ENCODE measurements around the gene KIAA1549. TPM values are rescaled to one million over a fixed set of nuclear protein-coding genes. Genes with fewer than 3 reads are reported as not detected.

The KIAA1549 gene
- total and polyA plus RNA-seq, 10 of the 15 experiments (the other 5 are each of a cell fraction or from before 2014, with no cell fraction given): 0.02 to 0.82 (median 0.22) TPM

- ATAC-seq (no peak), FAIRE-seq (no peak), DNase-seq (ENCODE audit: low read depth, low spot score) (no peak)
- Histone ChIP-seq H4K20me1 (ENCODE audit: control insufficient read depth, insufficient read depth) (no peaks in the 10 kb centered on the region), H3K27me3 (replicated peaks in 1 of 2; ENCODE audit: control insufficient read depth in 2 of 2, insufficient read depth in 2 of 2, low read length in 1 of 2) (no peaks in the 10 kb centered on the region), H3K79me2 (ENCODE audit: control insufficient read depth, insufficient read depth, low read length) (no peaks in the 10 kb centered on the region), H3K4me1 (ENCODE audit: control insufficient read depth, insufficient read depth, low read length) (no peaks in the 10 kb centered on the region), H3K4me3 (no peak overlapping the region), H3K9me3 (replicated peaks; ENCODE audit: control insufficient read depth, insufficient read depth, low read length) (no peaks in the 10 kb centered on the region; the same call in 2 of the 3 replicates), H3K4me2 (ENCODE audit: control insufficient read depth, insufficient read depth) (no peak overlapping the region), H3K9ac (ENCODE audit: control insufficient read depth, insufficient read depth, low read length) (no peak overlapping the region), H3K27ac (ENCODE audit: control insufficient read depth, insufficient read depth) (no peak overlapping the region), H2AFZ (ENCODE audit: control insufficient read depth, low read depth, low read length) (no peak overlapping the region), H3K36me3 (ENCODE audit: control insufficient read depth in 2 of 2, insufficient read depth in 2 of 2, low read length in 1 of 2) (no peaks in the 10 kb centered on the region)
- ChIA-PET CTCF (no interaction called here), RAD21 (ENCODE audit: unreplicated experiment) (no interaction called here), POLR2A (no interaction called here), SMC1A (ENCODE audit: uncharacterized antibody, unreplicated experiment) (no interaction called here)
- intact Hi-C loops (cut with micrococcal nuclease; ENCODE audit: unreplicated experiment): no loop called here
- TF ChIP-seq WRNIP1 (IDR thresholded peaks at IDR 0.05; ENCODE audit: borderline replicate concordance, low read depth, low read length): no peak
- no peak for TF ChIP-seq RFX5 (IDR thresholded peaks at IDR 0.05; ENCODE audit: low read depth, low read length)
- TF ChIP-seq FOXM1 (IDR thresholded peaks at IDR 0.05; ENCODE audit: low read depth, low read length): no peak
- TF ChIP-seq CHD1 (IDR thresholded peaks at IDR 0.05; ENCODE audit: low read depth, low read length): no peak
- TF ChIP-seq KAT2A (conservative IDR thresholded peaks at IDR 0.05; ENCODE audit: control insufficient read depth, low read depth, low read length): no peak
- no peak for TF ChIP-seq CREM (IDR thresholded peaks at IDR 0.05; ENCODE audit: low read depth)
- no peak for TF ChIP-seq ZSCAN29 (IDR thresholded peaks at IDR 0.05)
- BruUV-seq (replicated peaks): no TSS peak
- in situ Hi-C loops (cut with MboI): no loop called here
- 13% methylated on average over 4 of the region's 4 CpGs for WGBS (ENCODE audit: insufficient coverage, insufficient replicate concordance, low lambda C conversion rate, missing lambda C conversion rate)
Measured at GRCh38 chr7:138809346-138809745, 171.8 kb downstream of the KIAA1549 start.

- Histone ChIP-seq H3K9ac (ENCODE audit: control insufficient read depth, insufficient read depth, low read length) (no peak overlapping the region), H3K4me2 (ENCODE audit: control insufficient read depth, insufficient read depth) (no peak overlapping the region), H4K20me1 (ENCODE audit: control insufficient read depth, insufficient read depth) (no peaks in the 10 kb centered on the region), H3K4me1 (ENCODE audit: control insufficient read depth, insufficient read depth, low read length) (no peaks in the 10 kb centered on the region), H2AFZ (ENCODE audit: control insufficient read depth, low read depth, low read length) (no peak overlapping the region), H3K27me3 (replicated peaks in 1 of 2; ENCODE audit: control insufficient read depth in 2 of 2, insufficient read depth in 2 of 2, low read length in 1 of 2) (no peaks in the 10 kb centered on the region), H3K4me3 (no peak overlapping the region), H3K27ac (ENCODE audit: control insufficient read depth, insufficient read depth) (no peak overlapping the region), H3K9me3 (replicated peaks; ENCODE audit: control insufficient read depth, insufficient read depth, low read length) (no peaks in the 10 kb centered on the region; the same call in 2 of the 3 replicates), H3K36me3 (ENCODE audit: control insufficient read depth in 2 of 2, insufficient read depth in 2 of 2, low read length in 1 of 2) (no peaks in the 10 kb centered on the region), H3K79me2 (ENCODE audit: control insufficient read depth, insufficient read depth, low read length) (no peaks in the 10 kb centered on the region)
- in situ Hi-C loops (cut with MboI): no loop called here
- ChIA-PET SMC1A (ENCODE audit: uncharacterized antibody, unreplicated experiment) (no interaction called here), POLR2A (no interaction called here), CTCF (no interaction called here), RAD21 (ENCODE audit: unreplicated experiment) (no interaction called here)
- intact Hi-C loops (cut with micrococcal nuclease; ENCODE audit: unreplicated experiment): no loop called here
- FAIRE-seq: no peak
- BruUV-seq (replicated peaks): no TSS peak
- DNase-seq (ENCODE audit: low read depth, low spot score): no peak
- no peak for TF ChIP-seq CREM (IDR thresholded peaks at IDR 0.05; ENCODE audit: low read depth)
- no peak for TF ChIP-seq EED (IDR thresholded peaks at IDR 0.05; ENCODE audit: low read depth)
- no peak for TF ChIP-seq SKIL (IDR thresholded peaks at IDR 0.05; ENCODE audit: low read depth, poor library complexity, severe bottlenecking)
- TF ChIP-seq ZSCAN29 (IDR thresholded peaks at IDR 0.05): no peak
- no peak for TF ChIP-seq NFYA (IDR thresholded peaks at IDR 0.05; ENCODE audit: borderline replicate concordance, low read depth, low read length)
- TF ChIP-seq SRF (IDR thresholded peaks at IDR 0.05; ENCODE audit: low read depth in 2 of 2, low read length in 2 of 2): no peak
- no peak for TF ChIP-seq KAT2A (conservative IDR thresholded peaks at IDR 0.05; ENCODE audit: control insufficient read depth, low read depth, low read length)
- no peak for TF ChIP-seq RELA (IDR thresholded peaks at IDR 0.05; ENCODE audit: borderline replicate concordance, partially characterized antibody)
- no peak for TF ChIP-seq SUZ12 (IDR thresholded peaks at IDR 0.05; ENCODE audit: unreplicated experiment)
- no peak for TF ChIP-seq NRF1 (conservative IDR thresholded peaks at IDR 0.05; ENCODE audit: low read depth, low read length)
- no peak for TF ChIP-seq POLR2A (IDR thresholded peaks at IDR 0.05; ENCODE audit: low read depth, low read length)
- TF ChIP-seq RCOR1 (conservative IDR thresholded peaks at IDR 0.05; ENCODE audit: low read depth, low read length): no peak
- no peak for TF ChIP-seq CREB1 (IDR thresholded peaks at IDR 0.05; ENCODE audit: low read depth)
- no peak for TF ChIP-seq MTA2 (IDR thresholded peaks at IDR 0.05; ENCODE audit: low read depth)
- no peak for TF ChIP-seq CHD1 (IDR thresholded peaks at IDR 0.05; ENCODE audit: low read depth, low read length)
- no peak for TF ChIP-seq ZBED1 (IDR thresholded peaks at IDR 0.05; ENCODE audit: borderline replicate concordance)
- no peak for TF ChIP-seq BACH1 (IDR thresholded peaks at IDR 0.05; ENCODE audit: borderline replicate concordance)
- no peak for ATAC-seq
- 0% methylated on average over 1 of the region's 1 CpG for WGBS (ENCODE audit: insufficient coverage, insufficient replicate concordance, low lambda C conversion rate, missing lambda C conversion rate)
Measured at GRCh38 chr7:138804618-138805017, 176.6 kb downstream of the KIAA1549 start.
